Type B pancreatic cell (in vitro differentiated cells): ENCODE data around the gene DNAAF9. TPM values are rescaled to one million over a fixed set of nuclear protein-coding genes. Genes with fewer than 3 reads are reported as not detected.

Source experiments
- DNase-seq: peaks from one replicate; pipeline ENCODE4 v3.0.0; 2021; ENCODE audit warnings: mixed read lengths; ENCODE audit not compliant: unreplicated experiment; ENCODE audit errors: extremely low spot score
- H3K27ac Mint-ChIP-seq: 2 replicates; pipeline ENCODE4 v1.8.0; 2021; ENCODE audit warnings: mild to moderate bottlenecking, mixed read lengths
- H3K27me3 Mint-ChIP-seq: 2 replicates; pipeline ENCODE4 v1.8.0; 2021; ENCODE audit warnings: mixed read lengths
- H3K36me3 Mint-ChIP-seq: 2 replicates; pipeline ENCODE4 v1.8.0; 2021; ENCODE audit warnings: mixed read lengths
- H3K4me1 Mint-ChIP-seq: one replicate; pipeline ENCODE4 v1.8.0; 2021; ENCODE audit warnings: mixed read lengths; ENCODE audit not compliant: unreplicated experiment
- H3K4me3 Mint-ChIP-seq: 2 replicates; pipeline ENCODE4 v1.8.0; 2021; ENCODE audit warnings: mild to moderate bottlenecking, mixed read lengths
- H3K9me3 Mint-ChIP-seq: 2 replicates; pipeline ENCODE4 v1.8.0; 2021; ENCODE audit warnings: mixed read lengths
- total RNA-seq: library from RNA; stranded (reverse); gene quantifications from 2 replicates; pipeline ENCODE4 v1.2.1, GENCODE V29; 2021; ENCODE audit warnings: low replicate concordance
- TF ChIP-seq, protein P1 (sequence below): fragments of 200-600 bp; sonication (generic); conservative IDR thresholded peaks from 2 replicates; pipeline ENCODE4 v1.5.0; 2021; ENCODE audit warnings: antibody characterized with exemption, mild to moderate bottlenecking

Gene DNAAF9
- total RNA-seq, 1 donor from 2014 or later: 17.3 TPM

DNA sequence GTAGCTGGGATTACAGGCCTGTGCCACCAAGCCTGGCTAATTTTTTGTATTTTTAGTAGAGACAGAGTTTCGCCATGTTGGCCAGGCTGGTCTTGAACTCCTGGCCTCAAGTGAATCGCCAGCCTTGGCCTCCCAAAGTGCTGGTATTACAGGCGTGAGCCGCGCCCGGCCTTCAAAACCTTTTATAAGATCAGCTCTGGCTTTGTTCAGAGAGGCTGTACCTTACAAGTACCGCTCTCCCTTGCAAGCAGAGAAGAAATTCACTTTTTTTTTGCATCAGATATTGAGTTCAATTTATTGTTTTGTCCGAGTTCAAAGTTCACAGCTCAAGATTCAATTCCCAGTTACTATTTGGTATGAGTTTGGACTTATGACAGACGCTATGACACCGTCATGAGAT, 1.9 kb upstream of the DNAAF9 start:
- H3K9me3 Mint-ChIP-seq: peaks cover 2% of the 10 kb centered on the region
- TF ChIP-seq, protein P1, sequence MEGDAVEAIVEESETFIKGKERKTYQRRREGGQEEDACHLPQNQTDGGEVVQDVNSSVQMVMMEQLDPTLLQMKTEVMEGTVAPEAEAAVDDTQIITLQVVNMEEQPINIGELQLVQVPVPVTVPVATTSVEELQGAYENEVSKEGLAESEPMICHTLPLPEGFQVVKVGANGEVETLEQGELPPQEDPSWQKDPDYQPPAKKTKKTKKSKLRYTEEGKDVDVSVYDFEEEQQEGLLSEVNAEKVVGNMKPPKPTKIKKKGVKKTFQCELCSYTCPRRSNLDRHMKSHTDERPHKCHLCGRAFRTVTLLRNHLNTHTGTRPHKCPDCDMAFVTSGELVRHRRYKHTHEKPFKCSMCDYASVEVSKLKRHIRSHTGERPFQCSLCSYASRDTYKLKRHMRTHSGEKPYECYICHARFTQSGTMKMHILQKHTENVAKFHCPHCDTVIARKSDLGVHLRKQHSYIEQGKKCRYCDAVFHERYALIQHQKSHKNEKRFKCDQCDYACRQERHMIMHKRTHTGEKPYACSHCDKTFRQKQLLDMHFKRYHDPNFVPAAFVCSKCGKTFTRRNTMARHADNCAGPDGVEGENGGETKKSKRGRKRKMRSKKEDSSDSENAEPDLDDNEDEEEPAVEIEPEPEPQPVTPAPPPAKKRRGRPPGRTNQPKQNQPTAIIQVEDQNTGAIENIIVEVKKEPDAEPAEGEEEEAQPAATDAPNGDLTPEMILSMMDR: no peak
- no peaks in the 10 kb centered on the region for H3K36me3 Mint-ChIP-seq
- peak; percentile 29 for DNase-seq
- H3K4me1 Mint-ChIP-seq: peaks cover 16% of the 10 kb centered on the region
- peak overlapping the region; percentile 94 for H3K4me3 Mint-ChIP-seq
- H3K27me3 Mint-ChIP-seq: no peaks in the 10 kb centered on the region
- peak overlapping the region; percentile 98 for H3K27ac Mint-ChIP-seq

DNA sequence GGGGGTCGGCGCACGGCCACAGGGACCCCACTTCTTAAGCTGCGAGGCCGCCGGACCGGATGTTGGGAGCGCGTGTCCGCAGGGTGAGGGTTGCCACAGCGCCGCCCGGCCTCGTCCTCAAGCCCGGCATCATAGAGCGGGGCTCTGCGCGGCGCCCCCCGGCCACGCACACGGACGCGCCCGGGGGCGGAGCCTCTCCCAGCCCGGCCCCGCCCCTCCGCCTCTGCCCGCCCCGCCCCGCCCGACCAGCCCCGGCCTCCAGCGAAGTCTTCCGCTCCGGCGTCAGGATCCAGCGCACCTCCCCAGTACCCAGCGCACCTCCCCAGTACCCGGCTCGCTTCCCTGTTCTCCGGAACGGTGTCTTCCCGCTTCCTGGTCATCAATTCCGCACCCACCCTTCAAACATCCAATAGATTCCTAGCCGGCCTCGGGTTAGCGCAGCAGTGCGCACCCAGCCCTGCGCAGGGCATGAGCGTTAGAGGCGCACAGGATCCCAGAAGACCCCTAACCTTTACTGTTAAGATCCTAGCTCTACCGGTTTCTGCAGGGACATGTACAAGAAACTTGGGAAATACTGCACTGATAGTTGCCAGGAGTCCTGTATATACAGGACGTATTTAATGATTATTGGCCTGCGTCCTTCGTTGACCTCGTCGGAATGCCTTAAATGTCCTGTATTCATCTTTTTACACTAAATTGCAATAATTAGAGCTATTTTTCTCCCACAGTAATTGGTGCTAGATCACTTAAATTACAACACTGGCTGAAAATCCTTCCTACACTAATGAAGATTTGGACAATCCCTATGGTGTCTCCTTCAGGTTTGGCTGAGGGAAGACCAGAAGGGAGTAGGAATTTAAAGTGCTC, 535 bp upstream of the DNAAF9 start:
- TF ChIP-seq, protein P1: no peak
- H3K27me3 Mint-ChIP-seq: no peaks in the 10 kb centered on the region
- peak; percentile 77 for DNase-seq
- H3K9me3 Mint-ChIP-seq: no peaks in the 10 kb centered on the region
- peaks cover 16% of the 10 kb centered on the region for H3K4me1 Mint-ChIP-seq
- H3K27ac Mint-ChIP-seq: peak overlapping the region; percentile 98
- H3K4me3 Mint-ChIP-seq: peak overlapping the region; percentile 94
- peaks cover 4% of the 10 kb centered on the region for H3K36me3 Mint-ChIP-seq

DNA sequence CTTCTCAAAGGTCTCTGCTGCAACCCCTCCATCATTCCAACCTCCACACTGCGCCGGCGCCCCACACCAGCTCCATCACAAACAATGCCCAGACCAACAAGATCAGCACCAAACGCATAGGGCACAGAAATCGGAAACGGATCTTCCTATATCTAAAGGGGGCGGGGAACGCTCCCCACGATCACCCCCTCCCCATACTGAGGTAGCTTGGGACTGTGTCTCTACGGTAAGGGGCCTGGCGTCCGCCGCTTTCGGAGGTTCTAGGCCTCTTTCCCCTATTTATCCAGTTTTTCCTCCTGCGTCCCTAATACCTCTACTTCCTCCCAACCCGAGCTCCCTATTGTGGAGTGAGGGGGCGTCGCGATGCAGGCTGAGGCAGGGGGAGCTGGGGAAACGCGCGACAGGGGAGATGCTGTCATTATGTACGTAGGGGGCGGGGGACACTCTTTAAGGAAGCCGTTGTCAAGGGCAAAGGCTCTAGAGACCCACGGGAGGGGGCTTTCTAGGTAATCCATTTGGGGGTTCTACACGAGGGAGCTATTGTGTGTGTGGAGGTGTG, 909 bp downstream of the DNAAF9 start:
- H3K27me3 Mint-ChIP-seq: no peaks in the 10 kb centered on the region
- TF ChIP-seq, protein P1: no peak
- peaks cover 16% of the 10 kb centered on the region for H3K4me1 Mint-ChIP-seq
- peak overlapping the region; percentile 94 for H3K27ac Mint-ChIP-seq
- DNase-seq: peak; percentile 63
- peak overlapping the region; percentile 94 for H3K4me3 Mint-ChIP-seq
- no peaks in the 10 kb centered on the region for H3K9me3 Mint-ChIP-seq
- peaks cover 7% of the 10 kb centered on the region for H3K36me3 Mint-ChIP-seq

DNA sequence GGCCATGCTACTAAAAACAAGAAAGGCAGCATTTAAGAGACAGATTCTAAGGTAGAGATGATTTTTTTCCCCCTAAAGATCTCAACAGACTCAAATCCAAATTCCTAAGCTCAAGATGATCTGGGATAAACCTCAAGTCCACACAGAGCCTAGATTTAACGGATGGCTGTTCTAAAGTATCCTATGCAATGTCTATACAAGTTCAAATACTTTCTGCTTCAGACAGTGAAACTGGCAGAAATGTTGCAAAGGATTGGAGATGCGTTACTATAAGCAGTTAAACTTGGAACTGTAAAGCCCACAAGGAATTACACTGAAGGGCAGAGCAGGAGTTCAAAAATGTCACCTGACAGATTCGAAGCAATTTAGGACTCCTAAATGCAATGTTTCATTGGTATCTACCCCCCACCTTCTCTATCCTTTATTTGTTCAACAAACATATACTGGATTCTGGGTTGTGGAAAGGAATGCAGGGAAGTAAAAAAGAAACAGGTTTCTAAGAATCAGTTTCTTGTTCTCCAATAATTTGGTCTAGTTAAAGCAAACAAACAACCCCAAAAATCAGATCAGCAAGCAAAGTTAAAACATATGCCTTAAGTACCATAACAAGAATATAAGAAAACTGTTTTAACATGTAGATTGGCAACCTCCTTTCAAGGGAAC, 1.6 kb downstream of the DNAAF9 start:
- Mint-ChIP-seq H3K36me3 (peaks cover 7% of the 10 kb centered on the region), H3K9me3 (no peaks in the 10 kb centered on the region), H3K4me1 (peaks cover 16% of the 10 kb centered on the region), H3K27ac (peak overlapping the region; percentile 94), H3K27me3 (no peaks in the 10 kb centered on the region), H3K4me3 (peak overlapping the region; percentile 94)
- DNase-seq: no peak
- TF ChIP-seq, protein P1: no peak

DNA sequence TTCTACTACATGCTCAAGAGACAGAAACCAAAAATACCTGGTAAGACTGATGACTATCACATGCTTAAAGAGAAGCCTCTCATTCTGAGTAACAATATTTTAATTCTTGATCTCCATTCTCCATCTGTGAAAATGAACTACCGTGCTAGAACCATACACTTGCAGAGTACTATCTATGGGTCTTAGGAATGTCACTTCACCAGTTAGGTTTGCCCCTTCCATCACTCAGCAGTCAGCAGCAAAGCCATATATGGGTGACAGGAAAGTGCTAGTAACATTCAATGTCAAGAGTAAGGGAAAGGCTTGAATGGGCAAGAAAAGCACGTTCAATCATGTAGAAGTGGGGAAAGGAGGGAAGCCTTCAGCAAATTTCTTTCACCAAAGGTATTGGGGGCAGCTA, 2.3 kb downstream of the DNAAF9 start:
- Mint-ChIP-seq H3K27me3 (no peaks in the 10 kb centered on the region), H3K36me3 (peaks cover 7% of the 10 kb centered on the region), H3K9me3 (no peaks in the 10 kb centered on the region), H3K4me1 (peaks cover 16% of the 10 kb centered on the region), H3K4me3 (peak overlapping the region; percentile 94), H3K27ac (peak overlapping the region; percentile 94)
- DNase-seq: no peak
- TF ChIP-seq, protein P1: no peak
